ENCODE data around the gene LRP5. TPM values are rescaled to one million over a fixed set of nuclear protein-coding genes. Genes with fewer than 3 reads are reported as not detected.

LRP5 gene
- polyA plus RNA-seq, 3 donors: 0.23 to 0.29 TPM; not detected in 1

- Histone ChIP-seq H3K9me3 (replicated peaks in 1 of 2; ENCODE audit: control insufficient read depth in 1 of 2, insufficient read depth in 1 of 2, low read length in 2 of 2) (no peaks in the 10 kb centered on the region), H3K27ac (ENCODE audit: low read depth in 1 of 2, low read length in 2 of 2) (no peak overlapping the region), H3K9ac (ENCODE audit: insufficient read depth, low read length, poor library complexity, severe bottlenecking) (no peak overlapping the region), H3K27me3 (ENCODE audit: control insufficient read depth in 2 of 2, insufficient read depth in 2 of 2, low read length in 2 of 2) (no peaks in the 10 kb centered on the region), H4K20me1 (ENCODE audit: insufficient read depth, low read length) (no peaks in the 10 kb centered on the region), H3K79me2 (ENCODE audit: insufficient read depth, low read length) (no peaks in the 10 kb centered on the region), H3K36me3 (replicated peaks in 1 of 2; ENCODE audit: control insufficient read depth in 1 of 2, insufficient read depth in 2 of 2, low read length in 2 of 2) (no peaks in the 10 kb centered on the region), H3K4me1 (ENCODE audit: control insufficient read depth in 1 of 2, insufficient read depth in 2 of 2, low read length in 2 of 2) (peaks cover 9 to 11% of the 10 kb centered on the region in 2 donors), H2AFZ (ENCODE audit: insufficient read depth, low read depth, low read length, poor library complexity, severe bottlenecking) (no peak overlapping the region), H3K4me2 (replicated peaks; ENCODE audit: extremely low read depth, low read length, poor library complexity, severe bottlenecking) (no peak overlapping the region), H3K4me3 (replicated peaks in 1 of 3; ENCODE audit: low read depth in 2 of 3, low read length in 3 of 3) (no peak overlapping the region)
- H3K27me3 Mint-ChIP-seq (ENCODE audit: low read depth in 3 of 3): peaks cover 3 to 6% (median 5%) of the 10 kb centered on the region in 3 donors
- no peaks in the 10 kb centered on the region for H3K9me3 Mint-ChIP-seq
- TF ChIP-seq CTCF (IDR thresholded peaks at IDR 0.05): no peak
- H3K27ac Mint-ChIP-seq: no peak overlapping the region
- intact Hi-C loops (cut with micrococcal nuclease): no loop called here
- no peaks in the 10 kb centered on the region for H3K36me3 Mint-ChIP-seq
- peaks cover 17% of the 10 kb centered on the region for H3K4me1 Mint-ChIP-seq
- no peak for DNase-seq
- 84% methylated on average over 2 of the region's 16 CpGs for WGBS (ENCODE audit: insufficient coverage)
- no peak overlapping the region for H3K4me3 Mint-ChIP-seq
These were observed 27.8 kb downstream of the LRP5 start for GRCh38 chr11:68340003-68340767.

- Histone ChIP-seq H2AFZ (ENCODE audit: insufficient read depth, low read depth, low read length, poor library complexity, severe bottlenecking) (no peak overlapping the region), H3K4me2 (replicated peaks; ENCODE audit: extremely low read depth, low read length, poor library complexity, severe bottlenecking) (no peak overlapping the region), H3K79me2 (ENCODE audit: insufficient read depth, low read length) (no peaks in the 10 kb centered on the region), H3K9ac (ENCODE audit: insufficient read depth, low read length, poor library complexity, severe bottlenecking) (no peak overlapping the region), H3K9me3 (replicated peaks in 1 of 2; ENCODE audit: control insufficient read depth in 1 of 2, insufficient read depth in 1 of 2, low read length in 2 of 2) (no peaks in the 10 kb centered on the region), H3K4me3 (replicated peaks in 1 of 3; ENCODE audit: low read depth in 2 of 3, low read length in 3 of 3) (no peak overlapping the region), H3K27ac (ENCODE audit: low read depth in 1 of 2, low read length in 2 of 2) (no peak overlapping the region), H4K20me1 (ENCODE audit: insufficient read depth, low read length) (no peaks in the 10 kb centered on the region), H3K4me1 (ENCODE audit: control insufficient read depth in 1 of 2, insufficient read depth in 2 of 2, low read length in 2 of 2) (peaks cover 8 to 9% of the 10 kb centered on the region in 2 donors), H3K27me3 (ENCODE audit: control insufficient read depth in 2 of 2, insufficient read depth in 2 of 2, low read length in 2 of 2) (no peaks in the 10 kb centered on the region), H3K36me3 (replicated peaks in 1 of 2; ENCODE audit: control insufficient read depth in 1 of 2, insufficient read depth in 2 of 2, low read length in 2 of 2) (no peaks in the 10 kb centered on the region)
- TF ChIP-seq CTCF (IDR thresholded peaks at IDR 0.05): no peak
- intact Hi-C loops (cut with micrococcal nuclease): no loop called here
- Mint-ChIP-seq H3K36me3 (no peaks in the 10 kb centered on the region), H3K27me3 (ENCODE audit: low read depth in 3 of 3) (peaks cover 3 to 5% (median 4%) of the 10 kb centered on the region in 3 donors), H3K4me1 (peaks cover 12% of the 10 kb centered on the region), H3K27ac (no peak overlapping the region), H3K9me3 (no peaks in the 10 kb centered on the region), H3K4me3 (no peak overlapping the region)
- WGBS (ENCODE audit: insufficient coverage): no CpG with 5 or more reads among the region's 15 CpGs
- DNase-seq: no peak
These were observed 28.6 kb downstream of the LRP5 start for GRCh38 chr11:68340784-68341556.

Measured in CD14-positive monocyte (primary cell).